Gastroesophageal sphincter (tissue), 4 donors: ENCODE data around the gene NBEA. TPM values are rescaled to one million over a fixed set of nuclear protein-coding genes. Genes with fewer than 3 reads are reported as not detected.

Source experiments
- ATAC-seq: fragments of 150-250 bp; one replicate; pipeline ENCODE4 v1.9.1; 2016; ENCODE audit warnings: mild to moderate bottlenecking, moderate library complexity
- H3K27ac ChIP-seq, 4 donors: fragments of 200-600 bp; sonication (generic) in 3 of 4; 1 replicate in 3 of 4; 2 replicates in 1 of 4; pipeline ENCODE4 v1.5.1; 2016 to 2019
- H3K27me3 ChIP-seq: fragments of 200-600 bp; sonication (generic); one replicate; pipeline ENCODE4 v1.5.1; 2019
- H3K36me3 ChIP-seq, 2 donors: fragments of 200-600 bp; sonication (generic); one replicate each; pipeline ENCODE4 v1.5.1; 2019; ENCODE audit warnings: control low read depth in 1 of 2
- H3K4me1 ChIP-seq, 3 donors: fragments of 200-600 bp; sonication (generic); 1 replicate in 2 of 3; 2 replicates in 1 of 3; pipeline ENCODE4 v1.5.1; 2016 to 2019; ENCODE audit warnings: control low read depth in 2 of 3
- H3K4me3 ChIP-seq, 2 donors: fragments of 200-600 bp; sonication (generic); one replicate each; pipeline ENCODE4 v1.5.1; 2019; ENCODE audit warnings: mild to moderate bottlenecking in 1 of 2, moderate library complexity in 1 of 2
- H3K9me3 ChIP-seq, 3 donors: fragments of 200-600 bp; sonication (generic); one replicate each; pipeline ENCODE4 v1.5.1; 2017 to 2019; ENCODE audit warnings: control low read depth in 2 of 3
- EP300 ChIP-seq: sonication (generic); formaldehyde crosslinking; IDR thresholded peaks from one replicate; pipeline ENCODE4 v1.6.1; 2017; ENCODE audit warnings: antibody characterized with exemption, mild to moderate bottlenecking
- POLR2A ChIP-seq, 2 donors: fragments of 450-650 bp; IDR thresholded peaks; one replicate each; pipeline ENCODE4 v1.6.1; 2017; ENCODE audit warnings: antibody characterized with exemption in 2 of 2, mild to moderate bottlenecking in 2 of 2, moderate library complexity in 1 of 2
- POLR2AphosphoS5 ChIP-seq: sonication (generic); formaldehyde crosslinking; IDR thresholded peaks from one replicate; pipeline ENCODE4 v1.6.1; 2017; ENCODE audit warnings: antibody characterized with exemption
- WGBS, 2 donors: methylation state at CpG; one replicate each; pipeline ENCODE4 v1.1.5; 2018; ENCODE audit warnings: low coverage in 1 of 2; 5-methylcytosine and 5-hydroxymethylcytosine counted together
- total RNA-seq, 4 donors: library from RNA; depleted of rRNA; stranded (reverse); fragments of >200 nt; gene quantifications; one replicate each; pipeline ENCODE4 v1.1.0, GENCODE V29; 2016
- TF ChIP-seq, protein P1 (sequence below), 4 experiments: fragments of 200-600 bp in 2 of 4; fragments of 450-650 bp in 2 of 4; sonication (generic) in 1 of 4; IDR thresholded peaks; one replicate each; pipeline ENCODE4 v1.5.1; 2017 to 2019; ENCODE audit warnings: antibody characterized with exemption in 4 of 4, mild to moderate bottlenecking in 2 of 4, moderate library complexity in 2 of 4

Gene NBEA
- total RNA-seq, 4 donors from 2014 or later, result 24.8 to 52.1 (median 35.4) TPM

- no peak overlapping the region for H3K27ac ChIP-seq
- no peaks in the 10 kb centered on the region for H3K36me3 ChIP-seq
- H3K4me1 ChIP-seq, result peaks cover 0 to 15% (median 0%) of the 10 kb centered on the region in 3 donors
- no peaks in the 10 kb centered on the region for H3K27me3 ChIP-seq
- ATAC-seq, result no peak
- H3K4me3 ChIP-seq, result no peak overlapping the region
- WGBS, 2 donors, result 73% methylated on average over 1 of the region's 1 CpG; no CpG with 5 or more reads in 1 of the 2 donors
- TF ChIP-seq POLR2A (IDR thresholded peaks at IDR 0.05) (no peak), POLR2AphosphoS5 (no peak), EP300 (no peak)
- TF ChIP-seq, protein P1, sequence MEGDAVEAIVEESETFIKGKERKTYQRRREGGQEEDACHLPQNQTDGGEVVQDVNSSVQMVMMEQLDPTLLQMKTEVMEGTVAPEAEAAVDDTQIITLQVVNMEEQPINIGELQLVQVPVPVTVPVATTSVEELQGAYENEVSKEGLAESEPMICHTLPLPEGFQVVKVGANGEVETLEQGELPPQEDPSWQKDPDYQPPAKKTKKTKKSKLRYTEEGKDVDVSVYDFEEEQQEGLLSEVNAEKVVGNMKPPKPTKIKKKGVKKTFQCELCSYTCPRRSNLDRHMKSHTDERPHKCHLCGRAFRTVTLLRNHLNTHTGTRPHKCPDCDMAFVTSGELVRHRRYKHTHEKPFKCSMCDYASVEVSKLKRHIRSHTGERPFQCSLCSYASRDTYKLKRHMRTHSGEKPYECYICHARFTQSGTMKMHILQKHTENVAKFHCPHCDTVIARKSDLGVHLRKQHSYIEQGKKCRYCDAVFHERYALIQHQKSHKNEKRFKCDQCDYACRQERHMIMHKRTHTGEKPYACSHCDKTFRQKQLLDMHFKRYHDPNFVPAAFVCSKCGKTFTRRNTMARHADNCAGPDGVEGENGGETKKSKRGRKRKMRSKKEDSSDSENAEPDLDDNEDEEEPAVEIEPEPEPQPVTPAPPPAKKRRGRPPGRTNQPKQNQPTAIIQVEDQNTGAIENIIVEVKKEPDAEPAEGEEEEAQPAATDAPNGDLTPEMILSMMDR (IDR thresholded peaks at IDR 0.05), result no peak
- H3K9me3 ChIP-seq, result no peaks in the 10 kb centered on the region
Measured at GRCh38 chr13:35534343-35534742, 592.3 kb downstream of the NBEA start.

DNA sequence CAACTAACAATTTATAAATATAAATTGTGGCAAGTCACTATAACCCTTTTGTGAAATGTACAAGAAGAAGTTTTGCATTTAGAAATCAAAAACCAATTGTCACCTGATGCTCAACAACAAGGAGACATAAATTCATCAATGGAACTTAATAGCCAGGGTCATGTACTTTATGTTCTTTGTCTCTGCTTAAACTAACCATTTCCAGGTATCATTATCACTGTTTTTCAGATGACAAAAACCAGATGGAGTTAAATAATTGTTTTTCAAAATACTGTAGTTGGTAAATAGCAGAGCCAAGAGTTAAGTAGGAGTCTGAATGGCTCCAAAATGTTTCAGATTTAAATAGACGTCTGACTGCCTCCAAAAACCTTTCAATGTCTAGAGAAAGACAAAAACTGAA is 606.7 kb downstream of the NBEA start:
- no peaks in the 10 kb centered on the region for H3K36me3 ChIP-seq
- no peaks in the 10 kb centered on the region for H3K4me1 ChIP-seq
- no peaks in the 10 kb centered on the region for H3K27me3 ChIP-seq
- 67 to 88% methylated on average over 1 of the region's 1 CpG for WGBS, 2 donors
- no peaks in the 10 kb centered on the region for H3K9me3 ChIP-seq
- H3K27ac ChIP-seq, result no peak overlapping the region
- no peak for ATAC-seq
- H3K4me3 ChIP-seq, result no peak overlapping the region
- TF ChIP-seq EP300, result no peak
- TF ChIP-seq, protein P1 (IDR thresholded peaks at IDR 0.05), result no peak
- TF ChIP-seq POLR2A (IDR thresholded peaks at IDR 0.05), result no peak
- TF ChIP-seq POLR2AphosphoS5, result no peak

- Histone ChIP-seq H3K9me3 (no peaks in the 10 kb centered on the region), H3K4me1 (no peaks in the 10 kb centered on the region), H3K4me3 (no peak overlapping the region), H3K27me3 (no peaks in the 10 kb centered on the region), H3K36me3 (no peaks in the 10 kb centered on the region), H3K27ac (no peak overlapping the region)
- no peak for ATAC-seq
- TF ChIP-seq EP300 (no peak), POLR2A (IDR thresholded peaks at IDR 0.05) (no peak), POLR2AphosphoS5 (no peak)
- TF ChIP-seq, protein P1 (IDR thresholded peaks at IDR 0.05), result no peak
Measured at GRCh38 chr13:35549481-35549880, 607.4 kb downstream of the NBEA start.

DNA sequence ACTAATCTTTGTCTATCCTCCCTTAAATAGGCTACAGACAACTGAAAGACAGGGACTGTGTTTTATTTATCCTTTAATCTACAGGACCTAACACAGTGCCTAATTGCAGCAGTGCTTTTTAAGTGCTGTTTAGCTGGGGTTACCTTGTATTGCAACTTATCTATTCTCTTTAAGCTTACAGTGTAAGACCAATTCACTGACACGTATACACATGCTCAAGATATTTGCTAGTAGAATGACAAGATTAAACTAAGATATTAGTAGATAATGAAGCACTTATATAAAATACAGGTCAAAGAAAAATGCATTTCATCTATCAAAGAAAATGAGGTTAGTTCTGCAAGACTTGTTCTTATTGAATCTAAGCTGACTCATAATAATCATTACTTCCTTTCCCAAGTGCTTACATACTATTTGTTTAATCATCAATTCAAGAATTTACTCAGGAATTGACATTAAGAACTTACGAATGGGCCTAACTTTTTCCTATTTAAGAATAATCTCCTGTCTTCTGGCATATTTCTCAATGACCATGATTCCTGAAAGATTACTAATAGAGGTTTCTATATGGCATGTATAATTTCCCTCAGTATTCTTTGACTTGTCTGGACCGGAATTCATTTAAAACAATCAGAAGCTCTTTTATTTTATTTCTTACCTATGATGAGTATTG is 610.2 kb downstream of the NBEA start:
- H3K27me3 ChIP-seq, result no peaks in the 10 kb centered on the region
- H3K4me1 ChIP-seq, result no peaks in the 10 kb centered on the region
- no peak overlapping the region for H3K27ac ChIP-seq
- 67 to 92% methylated on average over 2 to 3 of the region's 3 CpGs for WGBS, 2 donors
- TF ChIP-seq POLR2AphosphoS5 (no peak), EP300 (no peak), POLR2A (IDR thresholded peaks at IDR 0.05) (no peak)
- TF ChIP-seq, protein P1 (IDR thresholded peaks at IDR 0.05), result no peak
- H3K9me3 ChIP-seq, result no peaks in the 10 kb centered on the region
- no peak for ATAC-seq
- H3K4me3 ChIP-seq, result no peak overlapping the region
- H3K36me3 ChIP-seq, result no peaks in the 10 kb centered on the region

GRCh38 chr13:35554972-35555623 is 613.0 kb downstream of the NBEA start:
- TF ChIP-seq EP300 (no peak), POLR2A (IDR thresholded peaks at IDR 0.05) (no peak), POLR2AphosphoS5 (no peak)
- TF ChIP-seq, protein P1 (IDR thresholded peaks at IDR 0.05), result no peak
- ATAC-seq, result no peak
- no peak overlapping the region for H3K27ac ChIP-seq
- WGBS, 2 donors, result 53 to 77% methylated on average over 3 of the region's 3 CpGs
- no peak overlapping the region for H3K4me3 ChIP-seq
- no peaks in the 10 kb centered on the region for H3K4me1 ChIP-seq
- no peaks in the 10 kb centered on the region for H3K9me3 ChIP-seq
- no peaks in the 10 kb centered on the region for H3K27me3 ChIP-seq
- no peaks in the 10 kb centered on the region for H3K36me3 ChIP-seq
